ENCODE measurements around the gene SYMPK.
A peak's percentile ranks its signal among the peaks of the same experiment; 100 is the strongest.

SYMPK gene

DNA sequence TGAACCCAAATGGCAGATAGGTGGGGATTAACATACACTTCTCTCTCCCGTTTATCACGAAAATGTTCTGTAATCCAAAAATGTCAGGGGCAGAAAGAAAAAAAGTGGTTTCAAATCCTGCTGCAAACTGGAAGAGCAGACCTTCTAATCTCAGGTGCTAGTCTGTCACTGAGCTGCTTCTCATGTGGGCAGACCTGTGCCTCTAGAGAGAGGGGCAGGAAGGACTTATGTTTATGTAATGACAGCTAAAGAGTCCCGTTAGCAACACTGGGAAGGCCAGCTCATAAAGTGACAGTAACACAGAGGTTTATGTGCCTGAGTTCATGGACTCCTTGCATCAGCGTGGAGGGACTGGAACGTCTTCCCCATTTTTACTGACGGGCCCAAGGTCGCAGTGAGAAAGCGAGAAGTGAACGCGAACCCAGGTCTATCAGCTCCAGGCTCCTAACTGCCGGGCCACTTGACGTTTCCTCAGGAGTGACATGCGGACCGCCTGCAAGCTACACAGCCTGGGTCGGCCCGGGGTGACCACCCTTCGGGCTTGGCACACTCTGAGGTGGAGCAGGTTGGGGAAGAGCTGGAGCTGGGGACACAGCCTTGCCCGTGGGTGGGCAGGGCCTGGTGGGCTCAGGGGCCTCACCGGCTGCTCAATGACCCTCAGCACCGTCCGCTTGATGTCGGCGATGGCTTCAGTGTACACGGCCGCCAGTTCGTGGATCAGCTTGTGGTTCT lies 38.2 kb downstream of the SYMPK start:
- DNase-seq = no peak

DNA sequence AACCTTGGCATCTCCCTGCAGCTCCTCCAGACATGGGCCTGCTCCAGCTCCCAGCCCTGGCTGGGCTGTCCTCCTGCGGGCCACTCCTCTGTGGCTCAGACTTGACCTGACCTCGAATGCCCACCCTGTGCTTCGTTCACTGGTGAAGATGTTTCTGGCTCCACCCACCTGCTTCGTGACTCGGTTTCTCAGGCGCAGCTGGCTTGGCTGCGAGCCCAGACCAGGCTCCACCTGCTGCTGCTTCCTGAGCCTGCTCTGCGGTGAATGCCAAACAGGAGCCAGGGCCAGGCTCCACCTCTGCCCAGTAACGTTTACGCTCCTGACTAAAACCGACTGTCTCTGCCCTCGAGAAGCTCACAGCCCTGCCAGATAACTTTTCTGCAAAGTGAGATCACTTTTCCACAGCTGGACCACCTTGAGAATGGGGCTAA lies 38.9 kb downstream of the SYMPK start:
- no peak for DNase-seq

DNA sequence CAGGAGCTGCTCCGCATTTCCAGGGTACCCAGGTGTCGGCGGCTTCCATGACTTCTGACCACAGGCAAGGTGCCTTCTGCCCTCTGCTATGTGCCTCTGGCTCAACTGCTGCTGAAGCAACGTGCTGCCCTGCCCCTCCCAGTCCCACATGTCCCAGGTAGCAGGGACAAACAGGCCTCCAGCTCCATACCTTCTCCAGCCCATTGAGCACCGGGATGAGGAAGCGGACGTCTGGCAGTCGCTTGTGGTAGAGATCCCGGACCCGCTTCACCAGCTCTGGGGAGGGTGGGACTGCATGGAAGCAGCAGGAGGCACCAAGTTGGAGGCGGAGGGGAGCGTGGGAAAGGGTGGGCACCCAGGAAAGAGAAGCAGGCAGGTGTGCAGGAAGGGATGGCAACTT lies 39.8 kb downstream of the SYMPK start:
- no peak for DNase-seq

GRCh38 chr19:45822716-45823115 lies 40.2 kb downstream of the SYMPK start:
- no peak for DNase-seq

GRCh38 chr19:45821570-45821969 lies 41.4 kb downstream of the SYMPK start:
- no peak for DNase-seq

- DNase-seq = no peak
These were observed 41.8 kb downstream of the SYMPK start for GRCh38 chr19:45821103-45821521.

DNA sequence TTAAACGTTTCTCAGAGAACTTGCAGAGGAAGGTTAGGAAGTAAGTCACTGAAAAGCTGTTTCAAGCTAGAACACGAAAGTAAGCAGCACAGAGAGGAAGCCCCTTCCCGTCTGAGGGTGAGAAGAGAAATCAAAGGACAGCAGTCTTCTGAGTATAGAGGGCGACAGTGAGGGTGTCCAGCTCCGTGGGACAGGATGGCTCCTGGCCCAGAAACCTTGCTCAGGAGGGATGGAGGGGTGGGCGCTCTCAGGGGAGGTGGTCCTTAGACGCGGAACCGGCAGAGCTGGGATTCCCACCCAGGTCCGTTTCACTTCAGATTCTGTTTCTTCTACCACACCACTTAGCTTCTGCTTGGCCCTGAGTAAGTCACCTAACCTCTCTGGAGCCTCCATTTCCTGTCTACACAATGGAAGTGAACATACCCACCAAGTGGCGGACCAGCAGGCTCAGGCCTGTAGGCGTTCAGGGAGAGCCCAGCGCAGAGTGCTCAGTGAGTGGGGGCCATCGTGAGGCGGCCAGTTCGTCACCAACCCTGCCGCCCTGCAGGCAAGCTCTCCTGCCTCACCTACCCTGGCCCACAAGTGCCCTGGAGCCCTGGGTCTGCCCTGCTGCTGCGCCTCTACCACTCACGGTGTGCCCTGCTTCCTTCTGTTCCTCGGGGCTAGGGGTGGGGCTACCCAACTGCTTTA lies 42.4 kb downstream of the SYMPK start:
- no peak for DNase-seq

- DNase-seq = no peak
These were observed 43.2 kb downstream of the SYMPK start for GRCh38 chr19:45819769-45820168.

GRCh38 chr19:45817725-45818301 lies 45.1 kb downstream of the SYMPK start:
- no peak for DNase-seq

- DNase-seq = peak; percentile 83
These were observed 45.8 kb downstream of the SYMPK start for GRCh38 chr19:45817010-45817724.

GRCh38 chr19:45816236-45817009 lies 46.5 kb downstream of the SYMPK start:
- DNase-seq = no peak

GRCh38 chr19:45815481-45816216 lies 47.3 kb downstream of the SYMPK start:
- no peak for DNase-seq

GRCh38 chr19:45814851-45815480 lies 48.0 kb downstream of the SYMPK start, which contains the start of gene RSPH6A:
RSPH6A (minus strand) TSS chr19:45815308; CDS start chr19:45815176, 132 bp downstream.
- no peak for DNase-seq

- no peak for DNase-seq
These were observed 48.7 kb downstream of the SYMPK start for GRCh38 chr19:45814166-45814780.

GRCh38 chr19:45812297-45812696 lies 50.6 kb downstream of the SYMPK start:
- no peak for DNase-seq

DNA sequence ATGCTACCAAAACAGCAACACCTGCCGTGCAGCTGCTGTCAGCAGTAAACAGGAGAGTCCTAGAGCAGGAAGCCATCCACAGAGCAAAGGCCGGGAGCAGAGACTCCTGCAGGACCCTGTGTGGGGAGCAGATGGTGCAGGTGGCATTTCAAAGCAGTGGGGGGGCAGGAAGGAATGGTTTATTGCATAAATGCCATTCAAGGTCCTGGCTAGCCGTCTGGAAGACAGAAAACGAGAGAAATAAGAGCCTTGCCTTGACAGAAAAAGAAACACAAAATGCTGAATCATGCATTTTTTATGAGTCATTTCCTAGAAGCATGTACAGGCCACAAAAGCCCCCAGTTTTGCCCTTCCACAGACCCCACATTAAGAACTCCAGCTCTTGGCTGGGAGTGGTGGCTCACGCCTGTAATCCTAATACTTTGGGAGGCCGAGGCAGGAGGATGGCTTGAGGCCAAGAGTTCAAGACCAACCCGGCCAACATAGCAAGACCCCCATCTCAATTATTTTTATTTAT lies 53.2 kb downstream of the SYMPK start:
- no peak for DNase-seq

GRCh38 chr19:45805719-45806118 lies 57.2 kb downstream of the SYMPK start:
- no peak for DNase-seq

DNA sequence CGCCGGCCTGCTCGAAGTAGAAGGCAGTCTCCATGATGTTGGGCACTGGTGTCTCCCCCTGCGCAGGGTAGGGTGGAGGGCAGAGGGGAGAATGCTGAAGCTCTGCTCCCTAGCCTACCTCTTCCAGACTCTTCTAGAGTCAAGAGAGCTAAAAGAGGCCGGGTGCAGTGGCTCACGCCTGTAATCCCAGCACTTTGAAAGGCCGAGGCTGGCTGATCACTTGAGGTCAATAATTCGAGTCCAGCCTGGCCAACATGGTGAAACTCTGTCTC lies 58.1 kb downstream of the SYMPK start:
- no peak for DNase-seq

DNA sequence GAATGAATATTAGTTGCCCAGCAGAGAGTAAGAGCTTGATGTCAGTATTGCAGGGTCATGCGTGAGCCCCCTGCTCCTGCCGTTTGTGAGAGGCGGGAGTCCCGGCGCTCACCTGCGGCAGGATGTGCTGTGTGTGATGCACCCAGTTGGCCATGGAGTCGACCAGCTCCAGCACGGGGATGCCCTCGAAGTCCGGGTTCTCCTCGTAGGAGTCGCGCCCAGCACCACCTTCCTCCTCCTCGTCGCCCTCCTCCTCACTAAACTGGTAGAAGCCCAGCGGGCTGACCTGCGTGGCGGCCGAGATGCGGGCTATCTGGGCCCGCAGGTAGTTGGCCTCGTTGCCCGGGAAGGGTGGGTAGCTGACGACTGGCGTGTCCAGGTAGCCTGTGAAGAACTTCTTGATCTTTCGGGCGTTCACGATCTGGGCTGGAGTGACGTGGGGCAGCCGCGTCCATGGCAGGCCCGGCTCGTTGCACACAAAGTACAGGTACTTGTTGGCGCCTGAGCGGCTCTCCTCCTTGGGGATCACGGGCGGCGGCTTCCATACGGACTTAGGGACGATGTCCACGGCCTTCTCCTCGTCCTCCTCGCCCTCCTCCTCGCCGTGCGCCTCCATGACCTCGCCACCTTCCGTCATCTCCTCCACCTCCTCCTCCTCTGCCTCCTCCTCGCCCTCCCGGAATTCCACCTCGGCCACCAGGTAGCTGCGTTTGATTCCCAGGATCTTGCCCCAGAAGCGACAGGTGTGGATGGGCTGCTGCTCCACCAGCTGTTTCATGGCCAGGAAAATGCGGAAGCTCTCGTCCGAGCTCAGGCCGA lies 58.6 kb downstream of the SYMPK start:
- no peak for DNase-seq

DNA sequence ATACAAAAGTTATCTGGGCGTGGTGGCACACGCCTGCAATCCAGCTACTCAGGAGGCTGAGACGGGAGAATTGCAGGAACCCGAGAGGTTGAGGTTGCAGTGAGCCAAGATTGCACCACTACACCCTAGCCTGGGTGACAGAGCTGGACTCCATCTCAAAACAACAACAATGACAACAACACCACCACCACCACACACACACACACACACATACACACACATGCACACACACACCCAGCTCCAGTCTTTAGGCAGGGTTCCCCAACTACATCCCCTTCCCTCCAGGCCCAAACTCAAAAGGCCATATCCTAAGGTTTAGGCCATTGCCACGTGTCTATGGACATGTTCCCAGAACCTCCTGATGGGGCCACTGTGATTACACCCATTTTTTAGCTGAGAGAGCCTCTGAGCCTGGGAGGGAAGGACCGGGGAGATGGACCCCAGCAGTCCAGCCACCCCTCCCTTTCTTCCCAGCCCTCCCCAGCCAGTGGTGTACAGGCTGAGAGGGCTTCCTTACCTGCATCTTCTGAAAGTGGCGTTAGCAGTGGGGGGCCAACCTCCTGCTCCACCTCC lies 61.3 kb downstream of the SYMPK start:
- no peak for DNase-seq
